ENCODE measurements around the gene AGK.

AGK gene

GRCh38 chr7:141584935-141585334 is 33.7 kb downstream of the AGK start (continued):
- TF ChIP-seq, protein P1, sequence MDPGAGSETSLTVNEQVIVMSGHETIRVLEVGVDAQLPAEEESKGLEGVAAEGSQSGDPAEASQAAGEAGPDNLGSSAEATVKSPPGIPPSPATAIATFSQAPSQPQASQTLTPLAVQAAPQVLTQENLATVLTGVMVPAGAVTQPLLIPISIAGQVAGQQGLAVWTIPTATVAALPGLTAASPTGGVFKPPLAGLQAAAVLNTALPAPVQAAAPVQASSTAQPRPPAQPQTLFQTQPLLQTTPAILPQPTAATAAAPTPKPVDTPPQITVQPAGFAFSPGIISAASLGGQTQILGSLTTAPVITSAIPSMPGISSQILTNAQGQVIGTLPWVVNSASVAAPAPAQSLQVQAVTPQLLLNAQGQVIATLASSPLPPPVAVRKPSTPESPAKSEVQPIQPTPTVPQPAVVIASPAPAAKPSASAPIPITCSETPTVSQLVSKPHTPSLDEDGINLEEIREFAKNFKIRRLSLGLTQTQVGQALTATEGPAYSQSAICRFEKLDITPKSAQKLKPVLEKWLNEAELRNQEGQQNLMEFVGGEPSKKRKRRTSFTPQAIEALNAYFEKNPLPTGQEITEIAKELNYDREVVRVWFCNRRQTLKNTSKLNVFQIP (CRISPR knock-in tag; IDR thresholded peaks at IDR 0.05; ENCODE audit: borderline replicate concordance, low read depth) = no peak
- TF ChIP-seq ZFP30 (CRISPR knock-in tag; IDR thresholded peaks at IDR 0.05) (no peak), CSDC2 (CRISPR knock-in tag; IDR thresholded peaks at IDR 0.05) (no peak), PATZ1 (CRISPR knock-in tag; IDR thresholded peaks at IDR 0.05; ENCODE audit: borderline replicate concordance) (no peak), PPARA (CRISPR knock-in tag; IDR thresholded peaks at IDR 0.05; ENCODE audit: borderline replicate concordance) (no peak), BACH2 (CRISPR knock-in tag; IDR thresholded peaks at IDR 0.05; ENCODE audit: borderline replicate concordance) (no peak), ARNTL (CRISPR knock-in tag; IDR thresholded peaks at IDR 0.05; ENCODE audit: borderline replicate concordance, low read depth) (no peak)

- TF ChIP-seq ISL1 (CRISPR knock-in tag; IDR thresholded peaks at IDR 0.05) (peak; percentile 20; the same call in 1 of the 2 replicates), ZFP30 (CRISPR knock-in tag; IDR thresholded peaks at IDR 0.05) (no peak)
- ATAC-seq = peak; percentile 90
Measured at GRCh38 chr7:141585592-141586510, 34.6 kb downstream of the AGK start.

DNA sequence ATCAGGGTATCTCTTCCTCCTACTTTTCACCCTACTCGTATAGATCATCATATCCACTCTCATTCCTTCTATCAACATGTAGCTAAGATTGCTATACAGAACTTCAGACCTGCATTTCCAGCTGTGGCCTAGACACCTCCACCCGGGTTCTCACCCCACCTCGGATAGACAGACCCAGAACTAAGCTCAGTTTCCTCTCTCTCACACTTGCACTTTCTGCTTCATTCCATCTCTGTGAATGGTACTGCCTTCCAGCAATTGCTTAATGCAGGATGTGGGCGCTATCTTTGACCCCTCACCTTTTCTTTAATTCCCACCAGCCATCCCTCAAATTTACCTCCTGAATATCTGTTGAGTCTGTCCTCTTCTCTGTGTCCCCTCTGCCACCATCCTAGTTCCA is 35.7 kb downstream of the AGK start:
- TF ChIP-seq CSDC2 (CRISPR knock-in tag; IDR thresholded peaks at IDR 0.05) = no peak
- no peak for TF ChIP-seq CSRNP3 (CRISPR knock-in tag; IDR thresholded peaks at IDR 0.05)
- TF ChIP-seq PPARA (CRISPR knock-in tag; IDR thresholded peaks at IDR 0.05; ENCODE audit: borderline replicate concordance) = no peak
- no peak for TF ChIP-seq ISL1 (CRISPR knock-in tag; IDR thresholded peaks at IDR 0.05)
- no peak for TF ChIP-seq ZNF70 (CRISPR knock-in tag; IDR thresholded peaks at IDR 0.05)
- TF ChIP-seq GLIS3 (CRISPR knock-in tag; IDR thresholded peaks at IDR 0.05) = no peak
- TF ChIP-seq ZFP30 (CRISPR knock-in tag; IDR thresholded peaks at IDR 0.05) = no peak
- TF ChIP-seq BACH2 (CRISPR knock-in tag; IDR thresholded peaks at IDR 0.05; ENCODE audit: borderline replicate concordance) = no peak
- TF ChIP-seq ZC3H10 (CRISPR knock-in tag; IDR thresholded peaks at IDR 0.05) = no peak
- no peak for TF ChIP-seq RARB (CRISPR knock-in tag; IDR thresholded peaks at IDR 0.05)
- no peak for TF ChIP-seq ARNTL (CRISPR knock-in tag; IDR thresholded peaks at IDR 0.05; ENCODE audit: borderline replicate concordance, low read depth)
- no peak for TF ChIP-seq TCF4 (CRISPR knock-in tag; IDR thresholded peaks at IDR 0.05; ENCODE audit: borderline replicate concordance)
- TF ChIP-seq ESRRG (CRISPR knock-in tag; IDR thresholded peaks at IDR 0.05) = no peak
- ATAC-seq = no peak

- TF ChIP-seq RARB (CRISPR knock-in tag; IDR thresholded peaks at IDR 0.05) (no peak), ZFP3 (CRISPR knock-in tag; IDR thresholded peaks at IDR 0.05) (no peak), TCF4 (CRISPR knock-in tag; IDR thresholded peaks at IDR 0.05; ENCODE audit: borderline replicate concordance) (no peak), ZFP30 (CRISPR knock-in tag; IDR thresholded peaks at IDR 0.05) (no peak)
- no peak for ATAC-seq
Measured at GRCh38 chr7:141587304-141587703, 36.1 kb downstream of the AGK start.

DNA sequence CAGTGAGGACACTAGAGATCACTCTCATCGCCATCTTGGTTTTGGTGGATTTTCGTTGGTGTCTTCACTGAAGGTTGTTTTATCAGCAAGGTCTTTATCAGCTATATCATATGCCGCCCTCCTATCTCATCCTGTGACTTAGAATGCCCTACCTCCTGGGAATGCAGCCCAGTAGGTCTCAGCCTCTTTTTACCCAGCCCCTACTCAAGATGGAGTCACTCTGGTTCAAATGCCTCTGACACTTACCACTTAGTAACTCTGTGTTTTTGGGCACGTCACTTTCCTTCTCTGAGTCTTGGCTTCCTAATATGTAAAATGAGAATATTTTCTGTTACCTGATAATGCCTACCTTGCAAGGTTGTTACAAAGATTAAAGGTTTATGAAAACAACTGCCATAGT is 37.7 kb downstream of the AGK start:
- no peak for ATAC-seq
- TF ChIP-seq ISL1 (CRISPR knock-in tag; IDR thresholded peaks at IDR 0.05) (no peak), BACH2 (CRISPR knock-in tag; IDR thresholded peaks at IDR 0.05; ENCODE audit: borderline replicate concordance) (no peak), CSRNP3 (CRISPR knock-in tag; IDR thresholded peaks at IDR 0.05) (no peak), OSR1 (CRISPR knock-in tag; IDR thresholded peaks at IDR 0.05) (no peak), TOX (CRISPR knock-in tag; IDR thresholded peaks at IDR 0.05; ENCODE audit: borderline replicate concordance) (no peak), ZFP30 (CRISPR knock-in tag; IDR thresholded peaks at IDR 0.05) (no peak), ZC3H10 (CRISPR knock-in tag; IDR thresholded peaks at IDR 0.05) (no peak), ZNF565 (CRISPR knock-in tag; conservative IDR thresholded peaks at IDR 0.05; ENCODE audit: low read depth) (no peak), GLIS3 (CRISPR knock-in tag; IDR thresholded peaks at IDR 0.05) (no peak), SNAI2 (CRISPR knock-in tag; IDR thresholded peaks at IDR 0.05) (no peak), TCF4 (CRISPR knock-in tag; IDR thresholded peaks at IDR 0.05; ENCODE audit: borderline replicate concordance) (no peak)
- TF ChIP-seq, protein P1 (CRISPR knock-in tag; IDR thresholded peaks at IDR 0.05; ENCODE audit: borderline replicate concordance, low read depth) = no peak
- TF ChIP-seq, protein P2, sequence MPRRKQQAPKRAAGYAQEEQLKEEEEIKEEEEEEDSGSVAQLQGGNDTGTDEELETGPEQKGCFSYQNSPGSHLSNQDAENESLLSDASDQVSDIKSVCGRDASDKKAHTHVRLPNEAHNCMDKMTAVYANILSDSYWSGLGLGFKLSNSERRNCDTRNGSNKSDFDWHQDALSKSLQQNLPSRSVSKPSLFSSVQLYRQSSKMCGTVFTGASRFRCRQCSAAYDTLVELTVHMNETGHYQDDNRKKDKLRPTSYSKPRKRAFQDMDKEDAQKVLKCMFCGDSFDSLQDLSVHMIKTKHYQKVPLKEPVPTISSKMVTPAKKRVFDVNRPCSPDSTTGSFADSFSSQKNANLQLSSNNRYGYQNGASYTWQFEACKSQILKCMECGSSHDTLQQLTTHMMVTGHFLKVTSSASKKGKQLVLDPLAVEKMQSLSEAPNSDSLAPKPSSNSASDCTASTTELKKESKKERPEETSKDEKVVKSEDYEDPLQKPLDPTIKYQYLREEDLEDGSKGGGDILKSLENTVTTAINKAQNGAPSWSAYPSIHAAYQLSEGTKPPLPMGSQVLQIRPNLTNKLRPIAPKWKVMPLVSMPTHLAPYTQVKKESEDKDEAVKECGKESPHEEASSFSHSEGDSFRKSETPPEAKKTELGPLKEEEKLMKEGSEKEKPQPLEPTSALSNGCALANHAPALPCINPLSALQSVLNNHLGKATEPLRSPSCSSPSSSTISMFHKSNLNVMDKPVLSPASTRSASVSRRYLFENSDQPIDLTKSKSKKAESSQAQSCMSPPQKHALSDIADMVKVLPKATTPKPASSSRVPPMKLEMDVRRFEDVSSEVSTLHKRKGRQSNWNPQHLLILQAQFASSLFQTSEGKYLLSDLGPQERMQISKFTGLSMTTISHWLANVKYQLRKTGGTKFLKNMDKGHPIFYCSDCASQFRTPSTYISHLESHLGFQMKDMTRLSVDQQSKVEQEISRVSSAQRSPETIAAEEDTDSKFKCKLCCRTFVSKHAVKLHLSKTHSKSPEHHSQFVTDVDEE (CRISPR knock-in tag; IDR thresholded peaks at IDR 0.05) = no peak

Measured in SK-N-SH treated with all-trans-retinoic acid at 6 μM for 48 hours (cell line).